SK-N-SH (cell line): ENCODE data around the gene SCUBE3. TPM values are rescaled to one million over a fixed set of nuclear protein-coding genes. Genes with fewer than 3 reads are reported as not detected.

Source experiments
- CTCF ChIA-PET: fragments of 300-600, 350-600 bp; formaldehyde crosslinking; extraction: SDS; loops from one replicate; lab custom pipeline; 2021; lab: Yijun Ruan, JAX
- POLR2A ChIA-PET: fragments of 350-600 bp; sonication (Branson Sonifier 250); formaldehyde crosslinking; extraction: SDS; loops from one replicate; lab custom pipeline; 2020; ENCODE audit warnings: antibody characterized with exemption, inconsistent platforms; lab: Yijun Ruan, JAX
- DNase-seq: peaks from one replicate; pipeline ENCODE4 v3.0.0; 2012
- H2AFZ ChIP-seq: fragments of 200-600 bp; sonication (generic); 2 replicates; pipeline ENCODE4 v1.8.1; 2016; ENCODE audit warnings: antibody characterized with exemption, mild to moderate bottlenecking, low read depth
- H3F3A ChIP-seq: fragments of 200-600 bp; sonication (generic); replicated peaks from 2 replicates; pipeline ENCODE3; 2016; ENCODE audit warnings: antibody characterized with exemption, mild to moderate bottlenecking; ENCODE audit not compliant: insufficient read depth
- H3K27ac ChIP-seq, 2 experiments: fragments of 200-500 bp in 1 of 2; fragments of 200-600 bp in 1 of 2; sonication (Bioruptor generic) in 1 of 2; sonication (generic), shearing (Covaris generic) in 1 of 2; 2 replicates each; pipeline versions ENCODE4 v1.5.1 to v1.6.1; 2014 to 2016; ENCODE audit warnings: low read depth in 2 of 2, inconsistent platforms in 1 of 2, low read length in 1 of 2, mild to moderate bottlenecking in 1 of 2, mixed read lengths in 1 of 2
- H3K27me3 ChIP-seq: fragments of 200-600 bp; sonication (generic), shearing (Covaris generic); 2 replicates; pipeline ENCODE4 v1.6.1; 2016; ENCODE audit warnings: mixed run types; ENCODE audit not compliant: insufficient read depth
- H3K36me3 ChIP-seq, 2 experiments: fragments of 200-500 bp in 1 of 2; fragments of 200-600 bp in 1 of 2; sonication (Bioruptor generic) in 1 of 2; sonication (generic) in 1 of 2; replicated peaks in 1 of 2; 2 replicates each; pipeline versions ENCODE3 to v1.5.1; 2014 to 2016; ENCODE audit warnings: low read length in 1 of 2, mild to moderate bottlenecking in 1 of 2; ENCODE audit not compliant: insufficient read depth in 2 of 2, control insufficient read depth in 1 of 2
- H3K4me1 ChIP-seq, 2 experiments: fragments of 200-500 bp in 1 of 2; fragments of 200-600 bp in 1 of 2; sonication (Bioruptor generic) in 1 of 2; sonication (generic), shearing (Covaris generic) in 1 of 2; 2 replicates each; pipeline versions ENCODE4 v1.5.1 to v1.6.1; 2014 to 2016; ENCODE audit warnings: low read depth in 1 of 2, low read length in 1 of 2, mixed run types in 1 of 2; ENCODE audit not compliant: insufficient read depth in 2 of 2, control insufficient read depth in 1 of 2
- H3K4me2 ChIP-seq: fragments of 200-600 bp; sonication (generic), shearing (Covaris generic); 2 replicates; pipeline ENCODE4 v1.6.1; 2017; ENCODE audit warnings: mixed run types
- H3K4me3 ChIP-seq, 2 experiments: fragments of 200-500 bp in 1 of 2; fragments of 200-600 bp in 1 of 2; sonication (Bioruptor generic) in 1 of 2; sonication (generic), shearing (Covaris generic) in 1 of 2; 2 replicates each; pipeline versions ENCODE4 v1.5.1 to v1.8.1; 2014 to 2016; ENCODE audit warnings: low read depth in 2 of 2, inconsistent platforms in 1 of 2, low read length in 1 of 2, mild to moderate bottlenecking in 1 of 2, mixed read lengths in 1 of 2, moderate library complexity in 1 of 2
- H3K79me2 ChIP-seq: fragments of 200-600 bp; sonication (generic); 2 replicates; pipeline ENCODE4 v1.8.1; 2017; ENCODE audit warnings: mild to moderate bottlenecking; ENCODE audit not compliant: insufficient read depth
- H3K9ac ChIP-seq: fragments of 200-600 bp; sonication (generic); 2 replicates; pipeline ENCODE4 v1.6.1; 2017; ENCODE audit warnings: mixed run types
- H3K9me2 ChIP-seq: fragments of 200-600 bp; sonication (generic); 2 replicates; pipeline ENCODE4 v1.6.1; 2017; ENCODE audit warnings: mixed run types
- H3K9me3 ChIP-seq: fragments of 200-600 bp; sonication (generic); 2 replicates; pipeline ENCODE4 v1.6.1; 2017; ENCODE audit warnings: mixed run types, mild to moderate bottlenecking, moderate library complexity
- H4K20me1 ChIP-seq: fragments of 200-600 bp; sonication (generic); 2 replicates; pipeline ENCODE4 v1.6.1; 2017; ENCODE audit warnings: mild to moderate bottlenecking, mixed run types; ENCODE audit not compliant: insufficient read depth
- EP300 ChIP-seq, 2 experiments: IDR thresholded peaks; 2 replicates each; pipeline versions ENCODE4 v1.4.0 to v1.6.1; 2012; ENCODE audit warnings: borderline replicate concordance in 1 of 2, low read depth in 1 of 2, low read length in 1 of 2
- FOSL2 ChIP-seq: IDR thresholded peaks from 2 replicates; pipeline ENCODE4 v1.4.0; 2012; ENCODE audit warnings: low read depth, mild to moderate bottlenecking, moderate library complexity, borderline replicate concordance
- FOXJ3 ChIP-seq: sonication (generic); formaldehyde crosslinking; IDR thresholded peaks from 2 replicates; pipeline ENCODE4 v1.5.1; 2020; ENCODE audit warnings: mild to moderate bottlenecking, missing genetic modification reagents
- GATA2 ChIP-seq: sonication (generic); formaldehyde crosslinking; IDR thresholded peaks from 2 replicates; pipeline ENCODE4 v1.5.0; 2020; ENCODE audit warnings: mild to moderate bottlenecking, missing genetic modification reagents
- MEF2A ChIP-seq: IDR thresholded peaks from 2 replicates; pipeline ENCODE4 v1.4.0; 2012; ENCODE audit warnings: low read depth, borderline replicate concordance
- RAD21 ChIP-seq: IDR thresholded peaks from 2 replicates; pipeline ENCODE4 v1.6.1; 2012; ENCODE audit warnings: mild to moderate bottlenecking, low read length
- RXRA ChIP-seq: IDR thresholded peaks from 2 replicates; pipeline ENCODE4 v1.4.0; 2012; ENCODE audit warnings: low read depth, mild to moderate bottlenecking, borderline replicate concordance
- SIN3A ChIP-seq: IDR thresholded peaks from 2 replicates; pipeline ENCODE4 v1.6.1; 2012; ENCODE audit warnings: low read depth, mild to moderate bottlenecking, low read length, moderate library complexity, borderline replicate concordance
- SMC3 ChIP-seq: IDR thresholded peaks from 2 replicates; pipeline ENCODE4 v1.6.1; 2012; ENCODE audit warnings: low read depth, low read length, improper control_type of control experiment
- TAF1 ChIP-seq: IDR thresholded peaks from 2 replicates; pipeline ENCODE4 v1.6.1; 2012; ENCODE audit warnings: low read depth, mild to moderate bottlenecking, low read length, moderate library complexity, borderline replicate concordance
- TEAD4 ChIP-seq: IDR thresholded peaks from 2 replicates; pipeline ENCODE4 v1.4.0; 2012; ENCODE audit warnings: mild to moderate bottlenecking, borderline replicate concordance; ENCODE audit not compliant: insufficient read depth
- YY1 ChIP-seq: IDR thresholded peaks from 2 replicates; pipeline ENCODE4 v1.4.0; 2012; ENCODE audit warnings: low read depth, mild to moderate bottlenecking
- WGBS: methylation state at CpG from one replicate; pipeline ENCODE4 v1.1.6; 2017; ENCODE audit warnings: low lambda C conversion rate; 5-methylcytosine and 5-hydroxymethylcytosine counted together
- polyA plus RNA-seq, 3 experiments: library from polyadenylated mRNA; depleted of rRNA; stranded (reverse); fragments of >200 nt; gene quantifications; 2 replicates each; pipeline ENCODE4 v1.2.3, GENCODE V29; 2012
- TF ChIP-seq, protein P1 (sequence below): IDR thresholded peaks from 2 replicates; pipeline ENCODE4 v1.6.1; 2012; ENCODE audit warnings: mild to moderate bottlenecking, low read depth, low read length, moderate library complexity
- TF ChIP-seq, protein P2 (sequence below): fragments of 150-350 bp; IDR thresholded peaks from 2 replicates; pipeline ENCODE4 v1.6.1; 2017; ENCODE audit warnings: antibody characterized with exemption, low read length, low read depth, borderline replicate concordance
- TF ChIP-seq, protein P3 (sequence below): fragments of 200-600 bp; sonication (generic); IDR thresholded peaks from 2 replicates; pipeline ENCODE4 v1.6.1; 2017; ENCODE audit warnings: antibody characterized with exemption, mild to moderate bottlenecking, moderate library complexity
- TF ChIP-seq, protein P4 (sequence below): IDR thresholded peaks from 2 replicates; pipeline ENCODE4 v1.4.0; 2012; ENCODE audit warnings: low read depth, borderline replicate concordance
- TF ChIP-seq, protein P5 (sequence below): IDR thresholded peaks from 2 replicates; pipeline ENCODE4; 2012

The SCUBE3 gene
- polyA plus RNA-seq, 1 of the 3 experiments (the other 2 are of a cell fraction): 2.0 TPM

DNA sequence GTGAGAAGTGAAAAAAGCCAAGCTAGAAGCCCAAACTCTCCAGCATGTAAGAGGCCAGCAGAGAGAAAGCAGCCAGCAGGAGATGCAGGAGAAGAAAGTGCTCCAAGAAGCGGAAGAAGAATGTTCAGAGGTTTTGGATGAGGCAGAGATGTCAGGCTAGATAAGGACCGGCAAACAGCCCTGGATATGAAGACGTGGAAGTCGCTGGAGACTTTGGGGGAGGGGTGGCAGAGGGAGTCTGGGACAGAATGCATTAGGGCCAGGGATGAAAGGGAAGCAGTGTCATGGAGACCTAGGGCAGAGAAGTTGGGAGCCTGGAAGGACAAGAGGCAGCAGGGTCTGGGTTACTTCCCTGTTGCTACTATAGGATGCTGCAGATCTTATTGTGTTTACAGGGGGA lies 5.3 kb upstream of the SCUBE3 start:
- no peaks in the 10 kb centered on the region for H3K79me2 ChIP-seq
- no peak overlapping the region for H3K4me3 ChIP-seq
- H3F3A ChIP-seq: no peaks in the 10 kb centered on the region
- H3K9ac ChIP-seq: no peak overlapping the region
- CTCF ChIA-PET: interaction anchor here (0.8 to 7.8 kb wide), 6 partner anchors 13 to 222 kb away, joined by 3 to 68 read pairs (median 44); no protein-coding TSS in a partner anchor
- TF ChIP-seq MEF2A (no peak), TAF1 (no peak), SIN3A (no peak), RAD21 (no peak)
- TF ChIP-seq, protein P1, sequence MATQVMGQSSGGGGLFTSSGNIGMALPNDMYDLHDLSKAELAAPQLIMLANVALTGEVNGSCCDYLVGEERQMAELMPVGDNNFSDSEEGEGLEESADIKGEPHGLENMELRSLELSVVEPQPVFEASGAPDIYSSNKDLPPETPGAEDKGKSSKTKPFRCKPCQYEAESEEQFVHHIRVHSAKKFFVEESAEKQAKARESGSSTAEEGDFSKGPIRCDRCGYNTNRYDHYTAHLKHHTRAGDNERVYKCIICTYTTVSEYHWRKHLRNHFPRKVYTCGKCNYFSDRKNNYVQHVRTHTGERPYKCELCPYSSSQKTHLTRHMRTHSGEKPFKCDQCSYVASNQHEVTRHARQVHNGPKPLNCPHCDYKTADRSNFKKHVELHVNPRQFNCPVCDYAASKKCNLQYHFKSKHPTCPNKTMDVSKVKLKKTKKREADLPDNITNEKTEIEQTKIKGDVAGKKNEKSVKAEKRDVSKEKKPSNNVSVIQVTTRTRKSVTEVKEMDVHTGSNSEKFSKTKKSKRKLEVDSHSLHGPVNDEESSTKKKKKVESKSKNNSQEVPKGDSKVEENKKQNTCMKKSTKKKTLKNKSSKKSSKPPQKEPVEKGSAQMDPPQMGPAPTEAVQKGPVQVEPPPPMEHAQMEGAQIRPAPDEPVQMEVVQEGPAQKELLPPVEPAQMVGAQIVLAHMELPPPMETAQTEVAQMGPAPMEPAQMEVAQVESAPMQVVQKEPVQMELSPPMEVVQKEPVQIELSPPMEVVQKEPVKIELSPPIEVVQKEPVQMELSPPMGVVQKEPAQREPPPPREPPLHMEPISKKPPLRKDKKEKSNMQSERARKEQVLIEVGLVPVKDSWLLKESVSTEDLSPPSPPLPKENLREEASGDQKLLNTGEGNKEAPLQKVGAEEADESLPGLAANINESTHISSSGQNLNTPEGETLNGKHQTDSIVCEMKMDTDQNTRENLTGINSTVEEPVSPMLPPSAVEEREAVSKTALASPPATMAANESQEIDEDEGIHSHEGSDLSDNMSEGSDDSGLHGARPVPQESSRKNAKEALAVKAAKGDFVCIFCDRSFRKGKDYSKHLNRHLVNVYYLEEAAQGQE: no peak
- H3K4me2 ChIP-seq: no peak overlapping the region
- H4K20me1 ChIP-seq: no peaks in the 10 kb centered on the region
- no peak overlapping the region for H2AFZ ChIP-seq
- H3K4me1 ChIP-seq: no peaks in the 10 kb centered on the region; a peak in 1 of 4 replicates
- H3K9me3 ChIP-seq: no peaks in the 10 kb centered on the region
- WGBS: 22% methylated on average over 4 of the region's 4 CpGs
- no peak for DNase-seq
- no peak overlapping the region for H3K27ac ChIP-seq
- POLR2A ChIA-PET: no interaction called here
- no peaks in the 10 kb centered on the region for H3K9me2 ChIP-seq
- no peaks in the 10 kb centered on the region for H3K27me3 ChIP-seq
- H3K36me3 ChIP-seq: no peaks in the 10 kb centered on the region

DNA sequence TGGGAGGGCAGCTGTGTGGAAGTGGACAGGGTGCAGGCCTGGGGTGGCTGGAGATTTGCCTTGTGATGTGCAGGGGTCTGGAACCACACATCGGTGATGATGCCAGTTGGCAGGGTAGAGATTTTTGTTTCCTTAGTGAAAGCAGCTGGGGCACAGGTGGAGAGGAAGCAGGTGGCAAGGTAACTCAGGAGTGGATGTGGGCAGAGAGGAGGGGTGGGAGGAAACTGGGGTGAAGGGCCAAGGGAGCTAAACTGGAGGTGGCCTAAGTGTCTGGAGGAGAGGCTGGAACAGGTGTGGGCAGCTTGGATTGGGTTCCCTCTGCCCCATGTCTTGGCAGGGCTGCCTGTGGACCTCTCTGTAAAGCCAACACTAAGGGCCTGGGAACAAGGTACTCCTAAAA lies 4.7 kb upstream of the SCUBE3 start:
- no peaks in the 10 kb centered on the region for H3K27me3 ChIP-seq
- no peak for DNase-seq
- H3K4me2 ChIP-seq: no peak overlapping the region
- ChIA-PET POLR2A (no interaction called here), CTCF (interaction anchor here (0.8 to 7.8 kb wide), 4 partner anchors 9 to 63 kb away, joined by 3 to 68 read pairs (median 30); no protein-coding TSS in a partner anchor)
- H3K9ac ChIP-seq: no peak overlapping the region
- no peaks in the 10 kb centered on the region for H3K36me3 ChIP-seq
- no peak overlapping the region for H3K27ac ChIP-seq
- no peaks in the 10 kb centered on the region for H3F3A ChIP-seq
- H3K4me3 ChIP-seq: no peak overlapping the region
- WGBS: 30% methylated on average over 1 of the region's 1 CpG
- H3K4me1 ChIP-seq: no peaks in the 10 kb centered on the region; a peak in 1 of 4 replicates
- no peak overlapping the region for H2AFZ ChIP-seq
- no peaks in the 10 kb centered on the region for H3K9me3 ChIP-seq
- no peaks in the 10 kb centered on the region for H4K20me1 ChIP-seq
- TF ChIP-seq SMC3 (no peak), FOXJ3 (CRISPR knock-in tag) (no peak), YY1 (no peak), EP300 (IDR thresholded peaks at IDR 0.05; ENCODE audit: borderline replicate concordance in 1 of 2, low read depth in 1 of 2, low read length in 1 of 2) (no peak), GATA2 (no peak), TEAD4 (no peak), FOSL2 (no peak), TAF1 (no peak), RXRA (no peak)
- TF ChIP-seq, protein P2, sequence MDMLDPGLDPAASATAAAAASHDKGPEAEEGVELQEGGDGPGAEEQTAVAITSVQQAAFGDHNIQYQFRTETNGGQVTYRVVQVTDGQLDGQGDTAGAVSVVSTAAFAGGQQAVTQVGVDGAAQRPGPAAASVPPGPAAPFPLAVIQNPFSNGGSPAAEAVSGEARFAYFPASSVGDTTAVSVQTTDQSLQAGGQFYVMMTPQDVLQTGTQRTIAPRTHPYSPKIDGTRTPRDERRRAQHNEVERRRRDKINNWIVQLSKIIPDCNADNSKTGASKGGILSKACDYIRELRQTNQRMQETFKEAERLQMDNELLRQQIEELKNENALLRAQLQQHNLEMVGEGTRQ: no peak
- TF ChIP-seq, protein P3, sequence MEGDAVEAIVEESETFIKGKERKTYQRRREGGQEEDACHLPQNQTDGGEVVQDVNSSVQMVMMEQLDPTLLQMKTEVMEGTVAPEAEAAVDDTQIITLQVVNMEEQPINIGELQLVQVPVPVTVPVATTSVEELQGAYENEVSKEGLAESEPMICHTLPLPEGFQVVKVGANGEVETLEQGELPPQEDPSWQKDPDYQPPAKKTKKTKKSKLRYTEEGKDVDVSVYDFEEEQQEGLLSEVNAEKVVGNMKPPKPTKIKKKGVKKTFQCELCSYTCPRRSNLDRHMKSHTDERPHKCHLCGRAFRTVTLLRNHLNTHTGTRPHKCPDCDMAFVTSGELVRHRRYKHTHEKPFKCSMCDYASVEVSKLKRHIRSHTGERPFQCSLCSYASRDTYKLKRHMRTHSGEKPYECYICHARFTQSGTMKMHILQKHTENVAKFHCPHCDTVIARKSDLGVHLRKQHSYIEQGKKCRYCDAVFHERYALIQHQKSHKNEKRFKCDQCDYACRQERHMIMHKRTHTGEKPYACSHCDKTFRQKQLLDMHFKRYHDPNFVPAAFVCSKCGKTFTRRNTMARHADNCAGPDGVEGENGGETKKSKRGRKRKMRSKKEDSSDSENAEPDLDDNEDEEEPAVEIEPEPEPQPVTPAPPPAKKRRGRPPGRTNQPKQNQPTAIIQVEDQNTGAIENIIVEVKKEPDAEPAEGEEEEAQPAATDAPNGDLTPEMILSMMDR: no peak
- TF ChIP-seq, protein P4, sequence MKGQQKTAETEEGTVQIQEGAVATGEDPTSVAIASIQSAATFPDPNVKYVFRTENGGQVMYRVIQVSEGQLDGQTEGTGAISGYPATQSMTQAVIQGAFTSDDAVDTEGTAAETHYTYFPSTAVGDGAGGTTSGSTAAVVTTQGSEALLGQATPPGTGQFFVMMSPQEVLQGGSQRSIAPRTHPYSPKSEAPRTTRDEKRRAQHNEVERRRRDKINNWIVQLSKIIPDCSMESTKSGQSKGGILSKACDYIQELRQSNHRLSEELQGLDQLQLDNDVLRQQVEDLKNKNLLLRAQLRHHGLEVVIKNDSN: no peak
- TF ChIP-seq, protein P5, sequence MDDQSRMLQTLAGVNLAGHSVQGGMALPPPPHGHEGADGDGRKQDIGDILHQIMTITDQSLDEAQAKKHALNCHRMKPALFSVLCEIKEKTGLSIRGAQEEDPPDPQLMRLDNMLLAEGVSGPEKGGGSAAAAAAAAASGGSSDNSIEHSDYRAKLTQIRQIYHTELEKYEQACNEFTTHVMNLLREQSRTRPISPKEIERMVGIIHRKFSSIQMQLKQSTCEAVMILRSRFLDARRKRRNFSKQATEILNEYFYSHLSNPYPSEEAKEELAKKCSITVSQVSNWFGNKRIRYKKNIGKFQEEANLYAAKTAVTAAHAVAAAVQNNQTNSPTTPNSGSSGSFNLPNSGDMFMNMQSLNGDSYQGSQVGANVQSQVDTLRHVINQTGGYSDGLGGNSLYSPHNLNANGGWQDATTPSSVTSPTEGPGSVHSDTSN: no peak
- H3K79me2 ChIP-seq: no peaks in the 10 kb centered on the region
- no peaks in the 10 kb centered on the region for H3K9me2 ChIP-seq
